Parathyroid adenoma (tissue), 2 donors: ENCODE results near the gene LRRC40.

Source experiments
- H2AFZ ChIP-seq: fragments of 300-600 bp; sonication (generic); one replicate; pipeline ENCODE4 v1.7.0; 2017; ENCODE audit warnings: antibody characterized with exemption, mild to moderate bottlenecking
- H3K27ac ChIP-seq: fragments of 300-600 bp; sonication (generic); one replicate; pipeline ENCODE4 v1.7.0; 2017
- H3K27me3 ChIP-seq: fragments of 300-600 bp; sonication (generic); one replicate; pipeline ENCODE4 v1.7.0; 2017; ENCODE audit warnings: low read length; ENCODE audit not compliant: control insufficient read depth, insufficient read depth
- H3K36me3 ChIP-seq: fragments of 300-600 bp; sonication (generic); one replicate; pipeline ENCODE4 v1.7.0; 2017; ENCODE audit warnings: low read length; ENCODE audit not compliant: control insufficient read depth, insufficient read depth
- H3K4me1 ChIP-seq: fragments of 300-600 bp; sonication (generic); one replicate; pipeline ENCODE4 v1.7.0; 2017; ENCODE audit warnings: control low read depth
- H3K4me2 ChIP-seq: fragments of 300-600 bp; sonication (generic); one replicate; pipeline ENCODE4 v1.7.0; 2017; ENCODE audit warnings: low read length
- H3K4me3 ChIP-seq: fragments of 300-600 bp; sonication (generic); one replicate; pipeline ENCODE4 v1.7.0; 2017; ENCODE audit warnings: low read depth, low read length
- H3K79me2 ChIP-seq: fragments of 300-600 bp; sonication (generic); one replicate; pipeline ENCODE4 v1.7.0; 2017; ENCODE audit warnings: control low read depth
- H3K9ac ChIP-seq: fragments of 300-600 bp; sonication (generic); one replicate; pipeline ENCODE4 v1.7.0; 2017; ENCODE audit warnings: mild to moderate bottlenecking
- H3K9me3 ChIP-seq: fragments of 300-600 bp; sonication (generic); one replicate; pipeline ENCODE4 v1.7.0; 2017; ENCODE audit warnings: low read length; ENCODE audit not compliant: control insufficient read depth
- CTCF ChIP-seq: fragments of 300-600 bp; sonication (generic); IDR thresholded peaks from one replicate; pipeline ENCODE4 v1.7.0; 2017; ENCODE audit warnings: antibody characterized with exemption, mild to moderate bottlenecking
- donor health status: primary hyperparathyroidism.

The LRRC40 gene

GRCh38 chr1:70222716-70223235 is 17.4 kb upstream of the LRRC40 start:
- H3K4me2 ChIP-seq, result peak overlapping the region; percentile 84
- H3K9me3 ChIP-seq, result no peaks in the 10 kb centered on the region
- no peak for TF ChIP-seq CTCF
- H3K27ac ChIP-seq, result no peak overlapping the region
- H2AFZ ChIP-seq, result no peak overlapping the region
- no peak overlapping the region for H3K9ac ChIP-seq
- no peaks in the 10 kb centered on the region for H3K27me3 ChIP-seq
- H3K4me3 ChIP-seq, result peak overlapping the region; percentile 88
- peaks cover 24% of the 10 kb centered on the region for H3K79me2 ChIP-seq
- H3K36me3 ChIP-seq, result no peaks in the 10 kb centered on the region
- peaks cover 8% of the 10 kb centered on the region for H3K4me1 ChIP-seq

- Histone ChIP-seq H3K27ac (peak within 1 kb of the TSS; percentile 93), H2AFZ (peak within 1 kb of the TSS; percentile 84), H3K79me2 (peaks cover 19% of the 10 kb centered on the region), H3K36me3 (no peaks in the 10 kb centered on the region), H3K4me2 (peak within 1 kb of the TSS; percentile 84), H3K27me3 (no peaks in the 10 kb centered on the region), H3K9me3 (no peaks in the 10 kb centered on the region), H3K4me1 (peaks cover 8% of the 10 kb centered on the region), H3K4me3 (peak within 1 kb of the TSS; percentile 88), H3K9ac (peak within 1 kb of the TSS; percentile 91)
- no peak for TF ChIP-seq CTCF
These were observed 16.1 kb upstream of the LRRC40 start, which contains the start of gene SRSF11 for GRCh38 chr1:70221238-70222121. TSS of gene SRSF11 (plus strand) at chr1:70221380. CDS start at chr1:70221637, 257 bp downstream.

GRCh38 chr1:70220517-70221237 is 15.3 kb upstream of the LRRC40 start:
- peak overlapping the region; percentile 93 for H3K27ac ChIP-seq
- peaks cover 8% of the 10 kb centered on the region for H3K4me1 ChIP-seq
- H3K9me3 ChIP-seq, result no peaks in the 10 kb centered on the region
- H2AFZ ChIP-seq, result peak overlapping the region; percentile 84
- H3K9ac ChIP-seq, result no peak overlapping the region
- H3K36me3 ChIP-seq, result no peaks in the 10 kb centered on the region
- no peaks in the 10 kb centered on the region for H3K27me3 ChIP-seq
- H3K79me2 ChIP-seq, result peaks cover 25% of the 10 kb centered on the region
- H3K4me3 ChIP-seq, result peak overlapping the region; percentile 88
- no peak for TF ChIP-seq CTCF
- H3K4me2 ChIP-seq, result peak overlapping the region; percentile 84

GRCh38 chr1:70220015-70220414 is 14.6 kb upstream of the LRRC40 start:
- peaks cover 25% of the 10 kb centered on the region for H3K79me2 ChIP-seq
- peaks cover 8% of the 10 kb centered on the region for H3K4me1 ChIP-seq
- no peak overlapping the region for H3K27ac ChIP-seq
- no peak overlapping the region for H3K4me2 ChIP-seq
- no peak overlapping the region for H2AFZ ChIP-seq
- TF ChIP-seq CTCF, result no peak
- no peaks in the 10 kb centered on the region for H3K36me3 ChIP-seq
- H3K27me3 ChIP-seq, result no peaks in the 10 kb centered on the region
- no peak overlapping the region for H3K9ac ChIP-seq
- H3K4me3 ChIP-seq, result no peak overlapping the region
- no peaks in the 10 kb centered on the region for H3K9me3 ChIP-seq
